HepG2 (cell line): ENCODE results near the gene OR6S1. TPM values are rescaled to one million over a fixed set of nuclear protein-coding genes. Genes with fewer than 3 reads are reported as not detected.

ENCODE experiments used
- ATF3 ChIP-seq: sonication (generic); formaldehyde crosslinking; IDR thresholded peaks from 2 replicates; pipeline ENCODE4 v1.4.0; 2020; ENCODE audit warnings: missing genetic modification reagents
- EEA1 ChIP-seq: sonication (generic); formaldehyde crosslinking; IDR thresholded peaks from 2 replicates; pipeline ENCODE4 v1.5.1; 2020; ENCODE audit warnings: mild to moderate bottlenecking, missing genetic modification reagents, borderline replicate concordance
- HNF1B ChIP-seq: sonication (generic); formaldehyde crosslinking; IDR thresholded peaks from 2 replicates; pipeline ENCODE4 v1.5.1; 2020; ENCODE audit warnings: mild to moderate bottlenecking, moderate library complexity, missing genetic modification reagents
- KLF6 ChIP-seq: IDR thresholded peaks from 2 replicates; pipeline ENCODE4 v1.8.0; 2016; ENCODE audit warnings: missing biosample characterization, missing genetic modification reagents
- MAX ChIP-seq: IDR thresholded peaks from 2 replicates; pipeline ENCODE4 v1.6.1; 2012; ENCODE audit warnings: inconsistent platforms
- MTF1 ChIP-seq: sonication (generic); formaldehyde crosslinking; IDR thresholded peaks from 2 replicates; pipeline ENCODE4 v1.5.0; 2020; ENCODE audit warnings: missing genetic modification reagents
- SIN3A ChIP-seq: IDR thresholded peaks from 2 replicates; pipeline ENCODE4 v1.6.1; 2011; ENCODE audit warnings: low read depth, mild to moderate bottlenecking, control low read depth, low read length, borderline replicate concordance
- TCF12 ChIP-seq, 2 experiments: fragments of 450-650 bp in 1 of 2; sonication (generic) in 1 of 2; formaldehyde crosslinking in 1 of 2; IDR thresholded peaks; 2 replicates each; pipeline versions ENCODE4 v1.6.1 to v1.8.0; 2017 to 2022; ENCODE audit warnings: antibody characterized with exemption in 1 of 2, mild to moderate bottlenecking in 1 of 2, missing genetic modification reagents in 1 of 2, moderate library complexity in 1 of 2
- TFAP4 ChIP-seq: sonication (generic); IDR thresholded peaks from 2 replicates; pipeline ENCODE4 v1.6.1; 2016; ENCODE audit warnings: low read depth, borderline replicate concordance
- U2AF1 ChIP-seq: fragments of 200-400 bp; formaldehyde crosslinking; optimal IDR thresholded peaks from 2 replicates; pipeline ENCODE3; 2017; ENCODE audit warnings: mild to moderate bottlenecking, low read depth, low read length
- ZBTB20 ChIP-seq: sonication (generic); formaldehyde crosslinking; IDR thresholded peaks from 2 replicates; pipeline ENCODE4 v1.8.1; 2023; ENCODE audit warnings: missing genetic modification reagents, low read depth, mild to moderate bottlenecking, borderline replicate concordance
- ZBTB4 ChIP-seq: sonication (generic); formaldehyde crosslinking; IDR thresholded peaks from 2 replicates; pipeline ENCODE4 v1.4.0; 2020; ENCODE audit warnings: missing genetic modification reagents, mild to moderate bottlenecking, borderline replicate concordance
- ZFP91 ChIP-seq: sonication (generic); formaldehyde crosslinking; IDR thresholded peaks from 2 replicates; pipeline ENCODE4 v1.9.0; 2022; ENCODE audit warnings: missing genetic modification reagents, mild to moderate bottlenecking, borderline replicate concordance
- ZNF431 ChIP-seq: sonication (generic); formaldehyde crosslinking; IDR thresholded peaks from 2 replicates; pipeline ENCODE4 v1.9.0; 2022; ENCODE audit warnings: missing genetic modification reagents, low read depth, mild to moderate bottlenecking, borderline replicate concordance
- polyA plus RNA-seq, 8 experiments: library from polyadenylated mRNA; depleted of rRNA in 3 of 8; stranded (reverse) in 7 of 8; unstranded in 1 of 8; fragments of >200 nt; fragmentation: Illumina TruSeq in 4 of 8; extraction: Trizol in 4 of 8; gene quantifications; 2 replicates each; pipeline versions ENCODE4 v1.2.1 to v1.2.3, GENCODE V29; 2011 to 2016; ENCODE audit warnings: low read depth in 4 of 8, missing spikeins in 1 of 8, mixed read lengths in 1 of 8; ENCODE audit not compliant: insufficient read depth in 1 of 8
- total RNA-seq, 5 experiments: library from RNA; depleted of rRNA; stranded (reverse); fragments of >200 nt; fragmentation: Illumina TruSeq; extraction: Trizol; gene quantifications; 2 replicates each; pipeline ENCODE4 v1.2.3, GENCODE V29; 2016; ENCODE audit warnings: low read depth in 1 of 5

The OR6S1 gene
- total and polyA plus RNA-seq, 2 of the 13 experiments (the other 11 are each of a cell fraction or from before 2014, with no cell fraction given): 0.09 TPM; not detected in 1

GRCh38 chr14:20671597-20672283, 30.2 kb upstream of the OR6S1 start (continued):
- TF ChIP-seq HNF1B: no peak
- no peak for TF ChIP-seq U2AF1
- TF ChIP-seq TCF12 (IDR thresholded peaks at IDR 0.05): no peak
- TF ChIP-seq TCF12 (CRISPR knock-in tag; IDR thresholded peaks at IDR 0.05): no peak
- TF ChIP-seq ZBTB4 (CRISPR knock-in tag): no peak
- no peak for TF ChIP-seq MAX
- TF ChIP-seq SIN3A: no peak
- TF ChIP-seq ZNF431 (CRISPR knock-in tag): no peak
- TF ChIP-seq ATF3: peak; percentile 84
- peak; percentile 79; the same call in 1 of the 2 replicates for TF ChIP-seq ZBTB20 (CRISPR knock-in tag)
- TF ChIP-seq EEA1 (CRISPR knock-in tag): no peak
- TF ChIP-seq KLF6 (CRISPR knock-in tag): peak; percentile 67; the same call in 1 of the 2 replicates
- no peak for TF ChIP-seq MTF1 (CRISPR knock-in tag)
- no peak for TF ChIP-seq ZFP91 (CRISPR knock-in tag)
- TF ChIP-seq TFAP4: peak; percentile 56; the same call in 1 of the 2 replicates
